GM12865 (cell line): ENCODE data around the gene ZNF346.
A peak's percentile ranks its signal among the peaks of the same experiment; 100 is the strongest.

Experiments used
- DNase-seq: peaks from one replicate; pipeline ENCODE4 v3.0.0; 2010; ENCODE audit warnings: low read depth
- H3K4me3 ChIP-seq: 2 replicates; pipeline ENCODE4 v1.5.1; 2011; ENCODE audit warnings: mild to moderate bottlenecking, low read depth, low read length, control low read depth
- CTCF ChIP-seq: IDR thresholded peaks from 2 replicates; pipeline ENCODE4 v1.5.1; 2011; ENCODE audit warnings: low read length, control low read depth, low read depth, inconsistent platforms; ENCODE audit not compliant: insufficient read depth; ENCODE audit errors: missing control alignments

Gene ZNF346

GRCh38 chr5:177015156-177015555 lies 7.3 kb upstream of the ZNF346 start:
- H3K4me3 ChIP-seq = no peak overlapping the region
- no peak for DNase-seq
- no peak for TF ChIP-seq CTCF

- DNase-seq = no peak
- TF ChIP-seq CTCF = no peak
Observed at GRCh38 chr5:177018341-177018740, 4.2 kb upstream of the ZNF346 start.

GRCh38 chr5:177020033-177020432 lies 2.5 kb upstream of the ZNF346 start:
- no peak for DNase-seq
- no peak for TF ChIP-seq CTCF
- H3K4me3 ChIP-seq = no peak overlapping the region

More at GRCh38 chr5:177018341-177018740, 4.2 kb upstream of the ZNF346 start:
- H3K4me3 ChIP-seq = no peak overlapping the region

- H3K4me3 ChIP-seq = peak overlapping the region; percentile 72
- DNase-seq = peak; percentile 22
- no peak for TF ChIP-seq CTCF
Observed at GRCh38 chr5:177023303-177023664, 788 bp downstream of the ZNF346 start.

GRCh38 chr5:177024559-177024958 lies 2.1 kb downstream of the ZNF346 start:
- no peak overlapping the region for H3K4me3 ChIP-seq
- no peak for TF ChIP-seq CTCF
- peak; percentile 11 for DNase-seq

- no peak for DNase-seq
- no peak overlapping the region for H3K4me3 ChIP-seq
- no peak for TF ChIP-seq CTCF
Observed at GRCh38 chr5:177025101-177025601, 2.7 kb downstream of the ZNF346 start.

- DNase-seq = no peak
- TF ChIP-seq CTCF = no peak
- H3K4me3 ChIP-seq = no peak overlapping the region
Observed at GRCh38 chr5:177027665-177028064, 5.2 kb downstream of the ZNF346 start.
